A673 (cell line): ENCODE measurements around the gene POU4F1.

Experiments
- CTCF ChIP-seq: fragments of 300-800, 200-600 bp; sonication (generic); conservative IDR thresholded peaks from 2 replicates; pipeline ENCODE4 v1.5.1; 2017; ENCODE audit warnings: low read depth, mild to moderate bottlenecking, antibody characterized with exemption, low read length, moderate library complexity, mixed read lengths
- EZH2 ChIP-seq: fragments of 200-600 bp; sonication (generic); IDR thresholded peaks from 2 replicates; pipeline ENCODE4 v1.6.1; 2017; ENCODE audit warnings: borderline replicate concordance, low read depth, mild to moderate bottlenecking, mixed read lengths, antibody characterized with exemption, low read length; ENCODE audit not compliant: poor library complexity, severe bottlenecking

GRCh38 chr13:78636495-78636894 is 33.1 kb upstream of the POU4F1 start:
- TF ChIP-seq CTCF (no peak), EZH2 (no peak)
